Left lung (tissue), 10 donors: Measurements from ENCODE around the gene TMC2. TPM values are rescaled to one million over a fixed set of nuclear protein-coding genes. Genes with fewer than 3 reads are reported as not detected.
"Not testable (repeated sequence)": the region's sequence is repeated elsewhere in the genome, so short reads cannot be mapped to it uniquely, and the experiment has no call there.

Experiments used
- ATAC-seq: fragments of 200-7000 bp; cut with Tn5 transposase; one replicate; pipeline ENCODE4 v1.9.1; 2020; ENCODE audit warnings: moderate library complexity
- DNase-seq, 4 donors: peaks; one replicate each; pipeline ENCODE4 v3.0.0-alpha.2; 2013 to 2020
- H3K27ac ChIP-seq, 2 donors: fragments of 200-600 bp; sonication (generic) in 1 of 2; one replicate each; pipeline versions ENCODE4 v1.5.0 to v1.8.0; 2020 to 2021
- H3K27me3 ChIP-seq, 2 donors: fragments of 200-600 bp; sonication (generic) in 1 of 2; one replicate each; pipeline versions ENCODE4 v1.5.0 to v1.8.0; 2020 to 2021
- H3K36me3 ChIP-seq, 2 donors: fragments of 200-600 bp; sonication (generic) in 1 of 2; one replicate each; pipeline versions ENCODE4 v1.5.0 to v1.8.0; 2020 to 2021
- H3K4me1 ChIP-seq, 2 donors: fragments of 200-600 bp; one replicate each; pipeline ENCODE4 v1.8.0; 2021
- H3K4me3 ChIP-seq, 2 donors: fragments of 200-600 bp; sonication (generic) in 1 of 2; one replicate each; pipeline versions ENCODE4 v1.5.0 to v1.8.0; 2020 to 2021; ENCODE audit warnings: mild to moderate bottlenecking in 1 of 2
- H3K9me3 ChIP-seq, 2 donors: fragments of 200-600 bp; sonication (generic) in 1 of 2; one replicate each; pipeline versions ENCODE4 v1.5.0 to v1.8.0; 2020 to 2021
- CTCF ChIP-seq, 2 donors: fragments of 200-600 bp; sonication (generic) in 1 of 2; IDR thresholded peaks; one replicate each; pipeline versions ENCODE4 v1.5.0 to v1.8.0; 2021; ENCODE audit warnings: antibody characterized with exemption in 2 of 2
- intact Hi-C, 2 donors: fragments of 100-400 bp; cut with DNase I; formaldehyde crosslinking; loops; one replicate each; pipeline versions ENCODE4 v1.11.2 to v1.14.2; 2022
- polyA plus RNA-seq, 6 donors: library from polyadenylated mRNA; unstranded; fragments of 120-200 nt; gene quantifications; one replicate each; pipeline ENCODE4 v1.2.1, GENCODE V29; 2013; ENCODE audit not compliant: insufficient read length in 6 of 6
- total RNA-seq, 2 donors: library from RNA; stranded (reverse); fragmentation: NEBNext Ultra II Directional; extraction: Animal tissue kit (Norgen Biotek cat#: 25700); gene quantifications; one replicate each; pipeline ENCODE4 v1.2.1, GENCODE V29; 2021
- donor health status: DM: no; HTN: yes; CAD: no.
- donor health status: DM: no; HTN: no; CAD: no.

The TMC2 gene
- total and polyA plus RNA-seq, 8 donors, result 0.10 to 0.37 (median 0.21) TPM; not detected in 1

GRCh38 chr20:2680046-2680445 lies 143.7 kb downstream of the TMC2 start:
- H3K27ac ChIP-seq, result no peak overlapping the region
- H3K4me1 ChIP-seq, result peaks cover 0 to 2% of the 10 kb centered on the region in 2 donors

GRCh38 chr20:2682040-2682439 lies 145.7 kb downstream of the TMC2 start:
- H3K36me3 ChIP-seq, H3K9me3 ChIP-seq, ATAC-seq, H3K4me3 ChIP-seq, H3K4me1 ChIP-seq, intact Hi-C loops, DNase-seq: not testable (repeated sequence)
- peak overlapping the region in 1 of 2 donors; percentile 37 for H3K27ac ChIP-seq
- peaks cover 9 to 21% of the 10 kb centered on the region in 2 donors for H3K27me3 ChIP-seq

More at GRCh38 chr20:2680046-2680445, 143.7 kb downstream of the TMC2 start:
- H3K27me3 ChIP-seq, result peaks cover 0 to 1% of the 10 kb centered on the region in 2 donors
- no peaks in the 10 kb centered on the region for H3K36me3 ChIP-seq
- DNase-seq, result no peak
- TF ChIP-seq CTCF (IDR thresholded peaks at IDR 0.05), result no peak
- no peak overlapping the region for H3K4me3 ChIP-seq
- ATAC-seq, result no peak
- intact Hi-C loops, result no loop called here
- no peaks in the 10 kb centered on the region for H3K9me3 ChIP-seq

GRCh38 chr20:2684817-2685216 lies 148.4 kb downstream of the TMC2 start:
- Histone ChIP-seq H3K4me1 (peaks cover 0 to 11% of the 10 kb centered on the region in 2 donors), H3K27me3 (peaks cover 11 to 49% of the 10 kb centered on the region in 2 donors)
- DNase-seq, H3K9me3 ChIP-seq, H3K36me3 ChIP-seq, H3K4me3 ChIP-seq, H3K27ac ChIP-seq, intact Hi-C loops, ATAC-seq: not testable (repeated sequence)

- DNase-seq, result no peak
- Histone ChIP-seq H3K27me3 (peaks cover 11 to 75% of the 10 kb centered on the region in 2 donors), H3K9me3 (no peaks in the 10 kb centered on the region), H3K4me3 (no peak overlapping the region), H3K36me3 (no peaks in the 10 kb centered on the region), H3K27ac (no peak overlapping the region), H3K4me1 (peaks cover 0 to 20% of the 10 kb centered on the region in 2 donors)
- no peak for TF ChIP-seq CTCF (IDR thresholded peaks at IDR 0.05)
- intact Hi-C loops, result no loop called here
- no peak for ATAC-seq
These were observed 151.1 kb downstream of the TMC2 start for GRCh38 chr20:2687514-2687913.

- Histone ChIP-seq H3K4me3 (no peak overlapping the region), H3K36me3 (no peaks in the 10 kb centered on the region), H3K27me3 (peaks cover 11 to 75% of the 10 kb centered on the region in 2 donors), H3K4me1 (peaks cover 0 to 20% of the 10 kb centered on the region in 2 donors), H3K9me3 (no peaks in the 10 kb centered on the region), H3K27ac (no peak overlapping the region)
- intact Hi-C loops, result no loop called here
- TF ChIP-seq CTCF (IDR thresholded peaks at IDR 0.05), result peak; percentile 36 to 59
- ATAC-seq (peak; percentile 60), DNase-seq (peak in 2 of 4 donors; percentile 54 to 76)
These were observed 151.7 kb downstream of the TMC2 start for GRCh38 chr20:2688041-2688591.

- H3K27me3 ChIP-seq, result peaks cover 29 to 93% of the 10 kb centered on the region in 2 donors
These were observed 153.8 kb downstream of the TMC2 start for GRCh38 chr20:2690213-2690612.

More at GRCh38 chr20:2690213-2690612, 153.8 kb downstream of the TMC2 start:
- Histone ChIP-seq H3K36me3 (no peaks in the 10 kb centered on the region), H3K4me1 (peaks cover 4 to 23% of the 10 kb centered on the region in 2 donors), H3K27ac (no peak overlapping the region), H3K4me3 (no peak overlapping the region), H3K9me3 (no peaks in the 10 kb centered on the region)
- no peak for DNase-seq
- intact Hi-C loops, result no loop called here
- no peak for ATAC-seq
- TF ChIP-seq CTCF (IDR thresholded peaks at IDR 0.05), result no peak
